Stimulated activated naive B cell treated with anti-CD40 and anti-IgM and Interleukin-4, amounts not matched to agents 10 μg/mL and 1 μg/mL and 100 μg/mL, for 72 hours (primary cell): ENCODE data around the gene SPTBN5.

ENCODE experiments used
- ATAC-seq, 2 donors: fragments of 150-1000 bp; cut with Tn5 transposase; replicated peaks; 2 replicates each; pipeline ENCODE4 v1.10.0; 2021; ENCODE audit warnings: moderate library complexity in 1 of 2
- DNase-seq: peaks from one replicate; pipeline ENCODE4 v3.0.0; 2021
- H3K27ac Mint-ChIP-seq: one replicate; pipeline ENCODE4 v1.8.0; 2022; ENCODE audit warnings: mild to moderate bottlenecking, mixed read lengths
- H3K27me3 Mint-ChIP-seq, 2 donors: one replicate each; pipeline ENCODE4 v1.8.0; 2022; ENCODE audit warnings: mixed read lengths in 2 of 2
- H3K36me3 Mint-ChIP-seq, 2 donors: one replicate each; pipeline ENCODE4 v1.8.0; 2022; ENCODE audit warnings: mixed read lengths in 2 of 2, mild to moderate bottlenecking in 1 of 2
- H3K4me1 Mint-ChIP-seq, 2 donors: one replicate each; pipeline ENCODE4 v1.8.0; 2022; ENCODE audit warnings: mixed read lengths in 2 of 2, mild to moderate bottlenecking in 1 of 2
- H3K4me3 Mint-ChIP-seq, 2 donors: one replicate each; pipeline ENCODE4 v1.8.0; 2022; ENCODE audit warnings: mild to moderate bottlenecking in 2 of 2, mixed read lengths in 2 of 2, moderate library complexity in 1 of 2
- H3K9me3 Mint-ChIP-seq, 2 donors: one replicate each; pipeline ENCODE4 v1.8.0; 2022; ENCODE audit warnings: mixed read lengths in 2 of 2, mild to moderate bottlenecking in 1 of 2

Gene SPTBN5

GRCh38 chr15:41866872-41867579, 26.8 kb downstream of the SPTBN5 start:
- H3K27ac Mint-ChIP-seq, result no peak overlapping the region

GRCh38 chr15:41866263-41866703, 27.6 kb downstream of the SPTBN5 start:
- Mint-ChIP-seq H3K9me3 (no peaks in the 10 kb centered on the region), H3K4me1 (no peaks in the 10 kb centered on the region), H3K27ac (no peak overlapping the region), H3K4me3 (no peak overlapping the region), H3K36me3 (no peaks in the 10 kb centered on the region), H3K27me3 (no peaks in the 10 kb centered on the region)
- ATAC-seq (no peak), DNase-seq (no peak)

More at GRCh38 chr15:41866872-41867579, 26.8 kb downstream of the SPTBN5 start:
- no peaks in the 10 kb centered on the region for H3K9me3 Mint-ChIP-seq
- no peak for ATAC-seq
- H3K36me3 Mint-ChIP-seq, result no peaks in the 10 kb centered on the region
- no peaks in the 10 kb centered on the region for H3K4me1 Mint-ChIP-seq
- H3K27me3 Mint-ChIP-seq, result no peaks in the 10 kb centered on the region
- DNase-seq, result no peak
- H3K4me3 Mint-ChIP-seq, result no peak overlapping the region

DNA sequence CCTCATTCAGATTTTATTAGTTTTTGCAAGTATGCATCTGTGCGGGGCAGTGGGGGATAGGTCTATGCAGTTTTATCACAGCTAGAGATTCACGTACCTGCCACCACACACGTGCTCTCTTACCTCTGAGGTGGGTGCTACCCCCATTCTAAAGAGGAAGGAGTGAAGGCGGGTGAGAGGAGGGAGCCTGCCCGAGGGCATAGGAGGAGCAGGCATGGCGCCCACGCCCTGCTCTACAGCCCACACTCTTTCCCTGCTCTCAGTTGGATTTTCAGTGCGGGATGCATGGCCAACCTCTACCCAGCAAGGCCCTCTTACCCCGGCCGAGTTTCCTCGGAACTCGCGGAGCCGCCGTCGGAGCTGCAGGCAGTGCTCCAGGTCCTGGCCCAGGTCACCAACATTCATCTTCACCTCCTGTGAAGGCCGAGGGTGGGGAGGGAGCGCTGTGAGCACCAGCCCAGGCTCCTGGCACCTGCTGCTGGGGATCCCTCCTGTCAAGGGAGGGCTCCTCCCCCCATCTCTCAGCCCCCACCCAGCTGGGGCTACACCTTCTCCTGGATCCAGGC, 28.3 kb downstream of the SPTBN5 start:
- Mint-ChIP-seq H3K27ac (no peak overlapping the region), H3K4me1 (peaks cover 0 to 2% of the 10 kb centered on the region in 2 donors)
- no peak for ATAC-seq

GRCh38 chr15:41862515-41863116, 31.2 kb downstream of the SPTBN5 start:
- no peaks in the 10 kb centered on the region for H3K27me3 Mint-ChIP-seq
- H3K4me1 Mint-ChIP-seq, result peaks cover 8 to 11% of the 10 kb centered on the region in 2 donors
- H3K4me3 Mint-ChIP-seq, result no peak overlapping the region
- ATAC-seq (no peak), DNase-seq (no peak)
- H3K36me3 Mint-ChIP-seq, result no peaks in the 10 kb centered on the region
- no peak overlapping the region for H3K27ac Mint-ChIP-seq
- no peaks in the 10 kb centered on the region for H3K9me3 Mint-ChIP-seq

More for the DNA sequence above, 28.3 kb downstream of the SPTBN5 start:
- Mint-ChIP-seq H3K9me3 (no peaks in the 10 kb centered on the region), H3K36me3 (no peaks in the 10 kb centered on the region), H3K4me3 (no peak overlapping the region), H3K27me3 (no peaks in the 10 kb centered on the region)
- no peak for DNase-seq

GRCh38 chr15:41861736-41862356, 32.0 kb downstream of the SPTBN5 start:
- ATAC-seq, result no peak
- Mint-ChIP-seq H3K27ac (no peak overlapping the region), H3K9me3 (no peaks in the 10 kb centered on the region), H3K4me1 (peaks cover 8 to 11% of the 10 kb centered on the region in 2 donors), H3K36me3 (no peaks in the 10 kb centered on the region), H3K27me3 (no peaks in the 10 kb centered on the region), H3K4me3 (no peak overlapping the region)
- DNase-seq, result no peak

DNA sequence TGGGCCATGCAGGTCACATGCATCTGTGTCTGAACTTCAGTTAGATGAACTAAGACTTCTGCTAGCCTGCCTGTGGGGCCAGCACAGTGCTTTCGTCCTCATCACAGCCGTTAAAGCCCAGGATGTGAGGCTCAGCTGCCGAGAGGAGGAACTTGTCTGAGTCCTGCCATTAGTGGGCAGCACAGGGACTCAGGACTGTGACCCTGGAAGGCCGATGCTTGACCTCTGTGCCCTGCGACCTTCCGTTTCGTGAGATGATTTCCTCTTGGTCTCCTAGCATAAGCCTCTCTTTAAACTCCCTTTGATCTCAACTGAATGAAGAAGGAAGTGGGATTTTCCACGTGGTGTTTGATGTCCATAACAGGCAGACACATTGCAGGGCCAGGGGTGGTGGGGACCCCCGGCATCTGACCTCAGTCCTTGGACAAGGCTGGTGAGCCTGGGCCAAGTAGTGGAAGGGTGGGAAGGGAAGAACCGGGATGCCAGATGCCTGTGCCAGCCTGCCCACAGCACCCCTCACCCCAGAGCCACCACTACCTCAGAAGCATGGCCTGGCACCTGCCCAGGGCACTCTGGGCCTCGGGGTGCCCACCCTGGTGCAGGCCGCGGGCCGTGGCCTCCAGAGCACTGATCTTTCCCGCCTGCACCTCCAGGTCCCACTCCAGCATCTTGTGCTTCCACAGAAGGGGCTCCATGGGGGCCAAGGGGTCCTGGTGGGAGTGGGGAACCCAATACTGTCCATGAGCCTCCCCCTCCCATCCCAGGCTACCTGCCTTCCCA, 33.6 kb downstream of the SPTBN5 start:
- no peaks in the 10 kb centered on the region for H3K36me3 Mint-ChIP-seq
- H3K4me1 Mint-ChIP-seq, result peaks cover 8 to 11% of the 10 kb centered on the region in 2 donors
- no peak overlapping the region for H3K27ac Mint-ChIP-seq
- H3K4me3 Mint-ChIP-seq, result no peak overlapping the region
- DNase-seq (no peak), ATAC-seq (peak; percentile 18 to 33)
- H3K9me3 Mint-ChIP-seq, result no peaks in the 10 kb centered on the region
- no peaks in the 10 kb centered on the region for H3K27me3 Mint-ChIP-seq

- ATAC-seq (no peak), DNase-seq (no peak)
- Mint-ChIP-seq H3K27ac (no peak overlapping the region), H3K9me3 (no peaks in the 10 kb centered on the region), H3K4me3 (no peak overlapping the region), H3K36me3 (no peaks in the 10 kb centered on the region), H3K27me3 (no peaks in the 10 kb centered on the region), H3K4me1 (peaks cover 8 to 11% of the 10 kb centered on the region in 2 donors)
These were observed 35.1 kb downstream of the SPTBN5 start for GRCh38 chr15:41858756-41859155.

DNA sequence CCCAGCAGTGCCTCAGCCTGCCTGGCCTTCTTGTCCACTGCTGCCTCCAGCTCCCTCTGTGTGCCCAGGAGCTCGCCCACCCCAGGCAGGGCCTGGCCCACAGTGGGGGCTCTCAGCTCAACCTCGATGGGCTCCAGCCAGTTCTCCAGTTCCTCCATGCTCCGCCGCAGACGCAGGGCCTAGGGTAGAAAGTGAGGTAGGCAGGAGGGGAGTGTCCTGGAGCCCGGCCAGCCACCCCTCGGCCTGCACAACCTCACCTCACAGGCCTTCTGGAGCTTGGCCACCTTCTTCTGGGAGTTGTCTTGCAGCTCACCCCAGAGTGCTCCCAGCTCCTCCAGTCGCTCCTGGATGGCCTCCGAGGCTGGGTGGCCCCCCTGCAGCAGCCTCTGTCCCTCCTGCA, 36.5 kb downstream of the SPTBN5 start:
- H3K4me1 Mint-ChIP-seq, result peaks cover 8 to 11% of the 10 kb centered on the region in 2 donors
- no peak for ATAC-seq

DNA sequence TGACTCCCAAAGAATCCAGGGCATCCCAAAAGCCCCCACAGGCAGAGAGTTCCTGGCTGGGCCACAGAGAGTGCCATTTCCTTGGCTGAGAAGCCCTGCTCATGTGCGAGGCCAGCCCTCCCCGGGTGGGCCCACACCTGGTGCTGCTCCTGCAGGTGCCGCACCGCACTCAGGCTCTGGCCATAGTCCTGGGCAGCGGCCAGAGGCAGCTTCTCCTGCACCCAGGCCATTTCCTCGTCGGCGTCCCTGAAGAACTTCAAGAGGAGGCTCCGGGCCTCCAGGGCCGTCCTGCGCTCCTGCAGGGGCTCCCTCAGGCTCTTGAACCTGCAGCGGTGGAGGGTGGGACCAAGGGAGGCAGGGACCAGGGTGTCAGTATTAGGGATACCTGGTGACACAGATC, 37.1 kb downstream of the SPTBN5 start:
- Mint-ChIP-seq H3K4me1 (peaks cover 8 to 11% of the 10 kb centered on the region in 2 donors), H3K36me3 (no peaks in the 10 kb centered on the region), H3K9me3 (no peaks in the 10 kb centered on the region), H3K27me3 (peaks cover 0 to 1% of the 10 kb centered on the region in 2 donors), H3K4me3 (no peak overlapping the region), H3K27ac (no peak overlapping the region)
- DNase-seq, result no peak
- ATAC-seq, result no peak

More for the DNA sequence above, 36.5 kb downstream of the SPTBN5 start:
- Mint-ChIP-seq H3K9me3 (no peaks in the 10 kb centered on the region), H3K36me3 (no peaks in the 10 kb centered on the region), H3K27ac (no peak overlapping the region), H3K4me3 (no peak overlapping the region), H3K27me3 (no peaks in the 10 kb centered on the region)
- DNase-seq, result no peak

DNA sequence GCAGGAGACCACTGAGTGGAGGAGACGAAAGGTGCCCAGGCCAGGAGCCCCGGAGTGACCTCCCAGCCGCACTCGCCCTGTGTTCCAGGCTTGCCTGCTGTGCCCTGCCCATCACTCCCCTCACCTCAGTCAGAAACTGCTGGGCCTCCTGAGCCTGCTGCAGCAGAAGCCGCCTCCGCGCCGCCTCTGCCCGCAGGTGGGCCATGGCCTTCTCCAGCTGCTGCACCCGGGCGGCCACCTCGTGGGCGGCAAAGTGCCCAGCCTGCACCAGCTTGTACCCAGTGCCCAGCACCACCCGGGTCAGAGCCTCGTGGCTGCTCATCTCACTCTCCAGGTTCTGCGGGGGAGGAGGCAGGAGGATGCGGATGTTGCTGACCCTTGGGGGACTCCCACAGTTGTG, 37.6 kb downstream of the SPTBN5 start:
- ATAC-seq (no peak), DNase-seq (no peak)
- no peak overlapping the region for H3K27ac Mint-ChIP-seq
- H3K27me3 Mint-ChIP-seq, result peaks cover 1 to 6% of the 10 kb centered on the region in 2 donors
- no peaks in the 10 kb centered on the region for H3K36me3 Mint-ChIP-seq
- no peak overlapping the region for H3K4me3 Mint-ChIP-seq
- H3K9me3 Mint-ChIP-seq, result no peaks in the 10 kb centered on the region
- peaks cover 9 to 13% of the 10 kb centered on the region in 2 donors for H3K4me1 Mint-ChIP-seq

- H3K27me3 Mint-ChIP-seq, result peaks cover 3 to 9% of the 10 kb centered on the region in 2 donors
- no peak overlapping the region for H3K4me3 Mint-ChIP-seq
- no peak for ATAC-seq
- no peaks in the 10 kb centered on the region for H3K9me3 Mint-ChIP-seq
- no peak for DNase-seq
- peaks cover 13 to 21% of the 10 kb centered on the region in 2 donors for H3K4me1 Mint-ChIP-seq
- H3K36me3 Mint-ChIP-seq, result no peaks in the 10 kb centered on the region
- H3K27ac Mint-ChIP-seq, result no peak overlapping the region
These were observed 38.4 kb downstream of the SPTBN5 start for GRCh38 chr15:41855261-41855961.

DNA sequence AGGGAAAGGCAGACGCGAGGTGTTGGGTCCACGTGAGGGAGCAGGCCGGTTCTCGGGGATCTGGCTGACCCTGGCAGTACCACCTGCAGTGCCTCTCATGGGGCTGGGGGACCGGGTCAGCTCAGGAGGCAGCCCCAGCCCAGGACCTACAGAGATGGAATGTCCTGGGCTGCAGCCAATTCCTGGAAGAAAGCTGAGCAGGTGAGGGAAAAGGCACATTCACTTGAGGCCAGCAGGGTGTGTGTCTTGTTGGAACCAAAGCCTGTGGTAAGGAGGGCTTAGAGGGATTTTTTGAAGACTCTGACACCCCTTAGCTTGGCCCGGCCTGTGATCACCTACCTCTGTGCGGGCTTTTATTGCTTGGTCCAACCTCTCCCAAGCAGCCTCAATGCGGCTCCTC, 39.4 kb downstream of the SPTBN5 start:
- Mint-ChIP-seq H3K4me1 (peaks cover 8 to 18% of the 10 kb centered on the region in 2 donors), H3K4me3 (no peak overlapping the region), H3K9me3 (no peaks in the 10 kb centered on the region), H3K27ac (no peak overlapping the region), H3K27me3 (peaks cover 3 to 9% of the 10 kb centered on the region in 2 donors), H3K36me3 (no peaks in the 10 kb centered on the region)
- ATAC-seq (no peak), DNase-seq (no peak)

DNA sequence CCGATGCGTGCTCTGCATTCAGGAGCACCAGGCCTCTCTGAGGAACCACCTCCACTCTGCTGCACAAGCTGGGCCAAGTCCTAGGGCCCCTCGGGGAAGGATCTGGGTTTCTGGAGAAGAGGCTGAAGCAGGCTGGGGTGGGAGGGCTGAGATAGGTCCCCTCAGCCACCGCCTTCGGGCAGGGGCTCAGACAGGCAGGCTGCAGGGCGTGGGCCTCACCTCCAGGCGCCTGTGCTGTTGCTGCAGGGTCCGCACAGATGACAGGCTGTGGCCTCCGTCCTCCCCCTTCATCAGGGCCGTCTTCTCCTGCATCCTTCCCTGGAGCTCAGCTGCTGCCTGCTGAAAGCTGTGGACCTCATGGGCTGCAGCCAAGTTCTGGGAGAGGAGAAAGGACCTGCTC, 40.0 kb downstream of the SPTBN5 start:
- Mint-ChIP-seq H3K9me3 (no peaks in the 10 kb centered on the region), H3K36me3 (peaks cover 0 to 2% of the 10 kb centered on the region in 2 donors), H3K27ac (no peak overlapping the region), H3K4me1 (peaks cover 7 to 17% of the 10 kb centered on the region in 2 donors), H3K27me3 (peaks cover 3 to 9% of the 10 kb centered on the region in 2 donors), H3K4me3 (no peak overlapping the region)
- no peak for ATAC-seq
- DNase-seq, result no peak
